Metanephros (tissue), 2 donors: Measurements from ENCODE around the gene RPP21. TPM values are rescaled to one million over a fixed set of nuclear protein-coding genes. Genes with fewer than 3 reads are reported as not detected.

Source experiments
- small RNA-seq: library from RNA; depleted of rRNA; stranded (forward); fragments of <200 nt; gene quantifications from one replicate; pipeline ENCODE3, GENCODE V24; 2014; ENCODE audit warnings: low replicate concordance
- total RNA-seq: library from RNA; depleted of rRNA; stranded (reverse); fragments of >200 nt; gene quantifications from one replicate; pipeline ENCODE4 v1.2.3, GENCODE V29; 2014

The RPP21 gene
- 27.1 TPM for total RNA-seq

GRCh38 chr6:30344868-30345671 is at the start of gene RPP21:
Gene RPP21 (plus strand): TSS chr6:30345156. CDS start chr6:30345172, 16 bp downstream.

DNA sequence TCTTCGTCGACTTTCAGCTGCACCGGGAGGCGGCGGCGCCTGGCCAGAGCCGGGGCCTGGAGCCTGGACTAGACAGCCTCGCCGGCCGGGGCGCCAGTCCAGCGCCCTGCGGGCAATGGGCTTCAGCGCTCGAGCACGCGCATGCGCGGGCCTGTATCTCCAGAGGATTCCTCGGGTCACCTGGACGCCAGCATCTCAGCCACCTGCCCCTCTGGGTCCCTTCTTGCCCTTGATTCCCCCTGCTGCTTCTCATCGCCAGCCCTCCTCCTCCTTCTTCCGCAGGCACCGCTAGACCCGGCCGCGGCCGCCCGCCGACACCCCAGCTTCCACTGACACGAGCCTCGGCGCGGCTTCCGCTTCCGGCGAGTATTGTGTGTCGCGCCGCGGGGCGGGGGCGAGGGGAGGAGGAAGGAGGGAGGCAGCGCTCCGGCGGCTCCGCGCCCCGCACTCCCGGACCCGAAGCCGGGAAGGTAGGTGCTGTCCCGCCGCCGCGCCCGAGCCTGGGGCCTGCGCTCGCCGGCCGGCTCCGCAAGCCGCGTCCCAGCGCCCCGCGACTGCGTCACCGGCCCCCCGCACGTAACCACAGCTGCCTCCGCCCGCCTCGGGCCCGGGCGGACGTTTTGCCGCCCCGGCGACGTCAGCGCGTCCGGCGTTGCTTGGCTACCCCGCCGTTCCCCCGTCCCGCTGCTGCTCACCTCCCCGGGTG is 18.3 kb upstream of the RPP21 start, which contains the start of gene TRIM39:
Gene TRIM39, plus strand, starts transcription at position 402 of the 706 bp plus-strand sequence. CDS start 2,391 bp downstream, outside the sequence.

Small RNA genes lying within 50 kb of the gene (small RNA-seq; reads per million reads assigned to genes)
- not detected for gene HLA-N

Other genes starting within 250 kb of the RPP21 start
- gene TRIM31, start 232.1 kb upstream of the RPP21 start, total RNA-seq, result not detected
- not detected for gene TRIM40, start 209.0 kb upstream of the RPP21 start, total RNA-seq
- 2.7 TPM for gene TRIM10, start 183.9 kb upstream of the RPP21 start, total RNA-seq
- 0.47 TPM for gene TRIM15, start 181.6 kb upstream of the RPP21 start, total RNA-seq
- gene TRIM26, start 131.8 kb upstream of the RPP21 start, total RNA-seq, result 30.3 TPM
- gene TRIM39, start 18.2 kb upstream of the RPP21 start, total RNA-seq, result 10.0 TPM
- gene HLA-E, start 144.4 kb downstream of the RPP21 start, total RNA-seq, result 202 TPM
- 44.3 TPM for gene GNL1, start 211.3 kb downstream of the RPP21 start, total RNA-seq
- 10.0 TPM for gene PRR3, start 212.1 kb downstream of the RPP21 start, total RNA-seq
- 35.4 TPM for gene ABCF1, start 226.3 kb downstream of the RPP21 start, total RNA-seq